Measurements from ENCODE around the gene TUFM.
"Not testable (repeated sequence)": the region's sequence is repeated elsewhere in the genome, so short reads cannot be mapped to it uniquely, and the experiment has no call there.

TUFM gene

DNA sequence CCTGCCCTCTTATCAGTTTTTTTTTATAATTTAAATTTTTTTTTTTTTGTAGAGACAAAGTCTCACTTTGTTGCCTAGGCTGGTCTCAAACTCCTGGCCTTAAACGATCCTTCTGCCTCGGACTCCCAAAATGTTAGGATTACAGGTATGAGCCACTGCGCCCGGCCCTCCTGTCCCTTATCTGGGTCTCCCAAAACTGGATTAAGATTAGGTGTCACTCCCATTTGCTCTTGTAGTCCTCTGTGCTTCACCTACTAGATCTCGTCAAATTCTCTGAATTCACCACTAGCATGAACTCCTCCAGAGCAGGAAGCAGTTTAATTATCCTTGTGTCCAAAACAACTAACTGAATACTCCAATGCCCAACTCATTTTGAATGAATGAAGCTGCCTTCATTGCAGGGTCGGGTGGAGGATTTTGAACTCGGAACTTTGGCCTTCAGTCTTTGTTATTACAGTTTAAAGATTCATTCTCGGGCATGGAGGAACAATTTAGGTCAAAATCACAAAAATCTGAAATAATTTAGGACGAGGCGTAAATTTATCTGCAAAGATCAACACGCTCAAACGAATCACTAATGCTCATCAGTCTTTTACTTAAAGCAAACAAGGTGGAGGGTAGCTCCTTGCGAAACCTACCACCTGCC, 24.2 kb downstream of the TUFM start:
- DNase-seq (ENCODE audit: low read depth, low spot score) = no peak
- H3K4me3 ChIP-seq (ENCODE audit: low read length) = peak overlapping the region; percentile 97

DNA sequence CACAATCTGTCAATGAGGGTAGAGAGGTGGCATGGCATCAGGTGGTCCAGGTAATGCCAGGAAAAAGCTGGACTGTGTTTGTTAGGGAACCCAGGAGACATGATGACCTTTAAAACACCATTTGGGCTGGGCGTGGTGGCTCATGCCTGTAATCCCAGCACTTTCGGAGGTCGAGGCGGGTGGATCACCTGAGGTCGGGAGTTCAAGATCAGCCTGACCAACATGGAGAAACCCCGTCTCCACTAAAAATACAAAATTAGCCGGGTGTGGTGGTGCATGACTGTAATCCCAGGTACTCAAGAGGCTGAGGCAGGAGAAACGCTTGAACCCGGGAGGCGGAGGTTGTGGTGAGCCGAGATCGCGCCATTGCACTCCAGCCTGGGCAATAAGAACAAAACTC, 25.6 kb downstream of the TUFM start:
- H3K4me3 ChIP-seq (ENCODE audit: low read length); DNase-seq (ENCODE audit: low read depth, low spot score): not testable (repeated sequence)

DNA sequence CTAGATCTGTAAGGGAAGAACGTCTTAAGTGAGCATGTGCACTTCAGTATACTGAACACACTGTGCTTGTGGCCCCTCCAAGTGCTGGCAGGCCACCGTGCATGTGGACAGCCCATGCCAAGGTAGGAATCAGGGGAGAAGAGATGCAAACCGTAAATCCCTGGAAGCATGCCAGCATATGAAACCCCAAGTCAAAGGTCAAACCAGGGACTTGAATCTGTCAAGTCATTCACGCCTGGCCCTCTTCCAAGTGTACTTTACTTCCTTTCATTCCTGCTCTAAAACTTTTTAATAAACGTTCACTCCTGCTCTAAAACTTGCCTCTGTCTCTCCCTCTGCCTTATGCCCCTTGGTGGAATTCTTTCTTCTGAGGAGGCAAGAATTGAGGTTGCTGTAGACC, 26.1 kb downstream of the TUFM start:
- DNase-seq (ENCODE audit: low read depth, low spot score) = no peak
- no peak overlapping the region for H3K4me3 ChIP-seq (ENCODE audit: low read length)

DNA sequence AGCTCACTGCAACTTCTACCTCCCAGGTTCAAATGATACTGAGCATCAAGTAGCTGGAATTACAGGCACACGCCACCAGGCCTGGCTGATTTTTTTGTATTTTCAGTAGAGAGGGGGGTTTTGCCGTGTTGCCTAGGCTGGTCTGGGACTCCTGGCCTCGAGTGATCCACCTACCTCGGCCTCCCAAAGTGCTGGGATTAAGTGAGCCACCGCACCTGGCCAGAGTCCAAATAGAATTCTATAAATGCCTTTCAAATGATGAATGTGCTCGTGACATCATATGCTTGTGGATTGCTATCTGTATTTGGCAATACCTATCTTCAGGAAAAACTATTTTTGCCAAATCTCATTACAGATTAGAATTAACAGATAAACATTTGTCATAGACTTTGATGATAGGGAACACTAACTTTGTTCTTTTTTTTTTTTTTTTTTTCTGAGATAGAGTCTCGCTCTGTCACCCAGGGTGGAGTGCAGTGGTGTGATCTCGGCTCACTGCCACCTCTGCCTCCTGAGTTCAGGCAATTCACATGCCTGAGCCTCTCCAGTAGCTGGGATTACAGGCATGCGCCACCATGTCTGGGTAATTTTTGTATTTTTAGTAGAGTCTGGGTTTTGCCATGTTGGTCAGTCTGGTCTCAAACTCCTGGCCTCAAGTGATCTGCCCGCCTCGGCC, 38.6 kb downstream of the TUFM start:
- DNase-seq (ENCODE audit: low read depth, low spot score); H3K4me3 ChIP-seq (ENCODE audit: low read length): not testable (repeated sequence)

DNA sequence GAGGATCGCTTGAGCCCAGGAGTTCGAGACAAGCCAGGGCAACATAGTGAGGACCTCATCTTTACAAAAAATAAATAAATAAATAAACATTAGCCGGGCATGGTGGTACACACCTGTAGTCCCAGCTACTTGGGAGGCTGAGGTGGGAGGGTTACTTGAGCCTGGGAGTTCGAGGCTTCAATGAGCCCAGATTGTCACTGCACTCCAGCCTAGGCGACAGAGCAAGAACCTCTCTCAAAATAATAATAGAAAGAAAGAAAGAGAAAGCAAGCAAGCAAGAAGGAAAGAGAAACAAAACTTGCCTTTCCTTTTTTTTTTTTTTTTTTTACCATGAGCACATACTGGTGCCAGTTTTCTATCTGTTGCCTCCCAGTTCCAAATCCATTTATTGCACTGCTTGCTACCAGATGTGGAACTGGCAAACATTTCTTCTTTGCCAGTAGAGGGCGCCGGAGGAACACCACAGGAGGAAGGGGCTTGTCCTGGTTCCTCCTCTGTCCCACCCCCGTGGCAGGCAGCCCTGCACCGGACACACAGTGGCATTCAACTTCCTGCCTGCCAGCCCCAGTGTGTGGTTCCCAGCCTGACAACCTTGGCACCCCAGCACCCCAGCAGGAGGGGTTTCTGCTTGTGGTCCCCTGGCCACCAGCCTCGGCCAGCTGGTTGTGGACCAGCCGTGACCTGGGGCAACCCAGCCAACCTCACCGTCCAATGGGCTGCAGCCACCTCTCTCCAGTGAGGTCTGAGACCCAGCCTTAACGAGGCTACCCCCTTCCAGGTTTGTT, 43.7 kb downstream of the TUFM start:
- not testable (repeated sequence) for H3K4me3 ChIP-seq (ENCODE audit: low read length); DNase-seq (ENCODE audit: low read depth, low spot score)

All from Jurkat, Clone E6-1 (cell line).